HG03108 (cell line): Measurements from ENCODE around the gene CTIF.

Experiments
- ATAC-seq: cut with Tn5 transposase; IDR thresholded peaks from one replicate; pipeline ENCODE4 v1.9.1; 2021; ENCODE audit warnings: moderate library complexity; ENCODE audit not compliant: unreplicated experiment

CTIF gene

GRCh38 chr18:48721312-48721711, 182.5 kb downstream of the CTIF start:
- no peak for ATAC-seq

GRCh38 chr18:48723016-48723415, 184.2 kb downstream of the CTIF start:
- ATAC-seq = no peak

- ATAC-seq = no peak
Measured at GRCh38 chr18:48723837-48724236, 185.0 kb downstream of the CTIF start.

DNA sequence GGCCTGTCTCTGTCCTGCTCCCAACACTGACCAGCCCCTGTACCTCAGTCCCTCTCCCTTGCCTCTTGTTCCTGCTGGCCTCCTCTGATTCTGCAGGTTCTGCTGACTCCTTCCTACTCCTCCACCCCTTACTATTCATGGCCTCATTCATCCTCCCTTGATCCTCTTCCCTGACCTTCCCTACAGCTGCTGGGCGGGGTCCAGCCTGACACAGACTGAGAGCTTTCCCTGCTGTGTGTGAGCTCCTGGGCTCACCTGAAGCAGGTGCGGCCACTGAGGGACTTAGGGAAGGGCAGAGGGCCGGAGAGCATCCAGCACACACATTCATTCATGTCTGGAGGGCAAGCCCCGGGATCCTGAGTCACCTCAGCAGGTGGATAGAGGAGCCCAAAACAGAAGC, 185.6 kb downstream of the CTIF start:
- ATAC-seq = no peak

GRCh38 chr18:48724939-48725338, 186.1 kb downstream of the CTIF start:
- no peak for ATAC-seq

GRCh38 chr18:48725562-48725961, 186.7 kb downstream of the CTIF start:
- ATAC-seq = no peak

DNA sequence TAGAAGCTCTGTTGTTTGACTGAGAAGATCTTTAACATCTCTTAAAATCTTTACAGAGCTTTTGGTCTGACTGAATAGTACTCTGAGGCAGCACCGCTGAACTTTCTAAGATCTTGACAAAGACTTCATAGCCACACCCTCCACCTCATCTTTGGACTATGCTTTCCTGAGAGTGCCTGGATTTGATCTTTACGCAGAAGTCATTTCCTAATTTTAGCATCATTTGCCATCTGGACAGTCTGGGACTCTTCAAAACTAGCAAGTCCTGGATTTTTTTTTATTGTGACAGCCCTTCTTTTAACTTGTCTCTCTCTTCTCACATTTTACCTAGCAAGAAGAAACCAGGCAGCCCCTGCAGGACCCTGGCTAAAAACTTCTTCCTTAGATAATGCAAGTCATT, 188.8 kb downstream of the CTIF start:
- ATAC-seq = no peak

DNA sequence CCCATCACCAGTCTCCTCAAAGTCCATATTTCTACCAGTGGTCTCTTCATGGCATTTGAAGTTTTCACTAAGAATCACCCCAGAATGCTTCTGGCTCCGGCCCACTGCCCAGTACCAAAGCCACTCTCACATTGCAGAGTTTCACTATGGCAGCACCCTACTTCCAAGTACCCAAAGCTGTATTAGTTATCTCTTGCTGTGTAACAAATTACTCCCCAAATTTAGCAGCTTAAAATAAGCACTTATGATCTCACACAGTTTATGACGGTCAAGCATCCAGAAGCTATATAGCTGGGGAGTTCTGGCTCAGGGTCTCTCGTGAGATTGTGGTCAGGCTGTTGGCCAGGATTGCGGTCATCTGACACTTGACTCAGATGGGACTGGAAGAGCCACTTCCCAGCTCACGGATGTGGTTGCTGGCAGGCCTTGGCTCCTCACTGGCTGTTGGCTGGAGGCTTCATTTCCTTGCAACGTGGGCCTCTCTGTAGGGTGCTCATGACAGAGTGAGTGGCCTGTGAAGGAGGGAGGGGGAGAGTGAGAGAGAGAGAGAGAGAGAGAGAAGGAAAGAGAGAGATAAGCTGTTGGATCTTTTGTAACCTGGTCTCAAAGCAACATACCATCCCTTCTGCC, 189.5 kb downstream of the CTIF start:
- ATAC-seq = no peak

DNA sequence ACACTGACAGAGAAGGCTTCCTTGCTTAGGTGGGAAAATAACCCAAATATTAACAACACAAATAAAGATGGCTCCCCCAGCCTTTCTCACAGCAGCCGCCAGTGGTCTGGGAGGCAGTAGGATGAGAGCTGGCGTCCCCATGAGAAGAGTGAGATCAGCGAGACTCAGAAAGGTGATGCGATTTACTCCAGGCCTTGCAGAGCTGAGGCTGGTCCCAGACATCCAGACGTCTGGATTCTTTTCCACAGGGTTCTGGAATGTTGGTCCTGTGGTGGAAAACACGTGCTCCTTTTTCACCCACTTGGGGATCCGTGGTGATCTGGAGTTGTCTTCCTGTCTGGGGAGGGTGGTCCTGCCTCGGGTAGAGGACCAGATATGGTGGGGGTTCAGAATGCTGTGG, 190.6 kb downstream of the CTIF start:
- no peak for ATAC-seq

- ATAC-seq = no peak
Measured at GRCh38 chr18:48730010-48730409, 191.2 kb downstream of the CTIF start.

DNA sequence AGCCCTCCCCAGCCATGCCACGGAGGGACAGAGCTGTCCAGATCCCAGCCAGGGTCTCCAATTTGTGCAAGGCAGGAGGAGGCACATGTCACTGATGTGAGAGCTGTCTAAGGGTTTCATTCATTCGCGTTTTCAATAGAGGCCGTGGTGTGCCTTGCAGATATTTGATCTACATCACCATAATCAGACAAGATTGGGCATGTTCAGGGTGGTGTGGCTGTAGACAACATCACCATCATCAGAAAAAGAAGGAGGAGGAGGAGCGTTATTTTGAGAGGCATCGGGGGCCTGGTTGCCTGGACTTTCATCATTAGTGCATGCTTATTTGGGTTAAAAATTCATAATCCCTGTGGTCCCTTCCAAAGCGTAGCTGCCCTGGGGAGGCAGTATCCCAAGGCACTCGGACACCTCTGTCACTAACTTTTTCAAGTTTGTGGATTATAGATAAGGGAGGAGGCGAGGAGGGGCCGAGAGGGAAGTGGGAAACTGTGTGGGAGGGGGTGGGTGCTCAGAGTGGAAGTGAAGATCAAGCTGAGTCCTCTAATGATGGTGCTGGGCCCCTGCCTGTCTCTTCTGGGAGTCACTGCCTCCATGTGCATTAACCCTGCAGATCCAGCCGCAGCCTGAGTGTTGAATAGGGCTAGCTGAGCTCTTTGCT, 194.1 kb downstream of the CTIF start:
- no peak for ATAC-seq

DNA sequence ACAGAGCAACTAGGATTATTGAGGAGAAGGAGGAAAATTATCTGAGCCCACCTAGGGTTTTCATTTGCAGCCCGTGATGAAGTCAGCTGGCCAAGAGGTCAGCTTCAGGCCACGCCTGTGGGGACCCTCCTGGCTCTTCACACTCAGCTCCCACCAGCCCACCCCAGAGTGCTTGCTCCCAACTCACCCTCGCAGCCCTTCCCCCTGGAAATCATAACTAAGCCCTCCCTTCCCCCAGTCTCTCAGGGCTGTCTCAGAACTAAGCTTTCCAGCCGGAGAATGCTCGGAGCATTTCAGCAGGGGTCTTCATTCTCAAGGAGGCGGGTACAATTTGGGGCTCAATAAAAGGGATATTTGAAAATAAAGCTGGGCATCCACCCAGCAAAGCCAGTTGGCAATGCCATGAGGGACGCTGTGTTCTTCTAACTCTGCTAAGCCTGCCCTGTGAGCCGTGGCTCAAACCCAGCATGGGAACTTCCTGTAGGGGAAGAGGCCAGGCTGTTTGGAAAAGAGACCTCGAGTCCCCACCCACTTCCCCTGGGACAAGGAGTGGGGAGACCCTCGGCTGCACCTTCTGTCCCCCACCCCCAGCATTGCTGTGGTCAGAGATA, 194.9 kb downstream of the CTIF start:
- no peak for ATAC-seq

GRCh38 chr18:48734460-48734859, 195.6 kb downstream of the CTIF start:
- ATAC-seq = no peak

DNA sequence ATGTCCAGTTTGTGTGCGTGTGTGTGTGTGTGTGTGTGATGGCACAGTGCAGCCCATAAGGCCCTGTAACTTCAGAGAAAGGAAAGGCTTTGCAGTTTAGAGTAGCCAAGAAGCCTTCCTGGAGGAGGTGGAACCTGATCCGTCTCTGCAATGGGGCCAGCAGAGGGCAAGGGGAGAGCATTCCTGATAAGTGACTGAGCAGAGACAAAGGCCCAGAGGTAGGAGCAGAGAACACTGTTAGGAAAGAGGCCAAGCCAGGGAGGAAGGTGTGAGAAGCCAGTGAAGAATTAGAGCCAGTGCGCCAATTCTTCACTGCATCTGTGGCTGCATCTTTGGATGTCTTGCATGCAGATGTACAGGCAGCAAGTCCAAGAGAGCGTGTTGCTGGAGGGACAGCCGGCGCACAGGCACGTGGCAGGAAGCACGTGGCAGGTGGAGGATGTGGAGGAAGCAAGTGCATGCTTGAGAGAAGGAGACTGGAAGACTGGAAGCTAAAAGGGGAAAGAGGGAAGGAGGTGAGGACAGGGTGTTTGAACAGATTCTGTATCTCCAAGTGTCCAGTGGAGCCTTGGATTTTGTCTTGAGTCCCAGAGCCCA, 196.3 kb downstream of the CTIF start:
- no peak for ATAC-seq

GRCh38 chr18:48735681-48736255, 196.9 kb downstream of the CTIF start:
- no peak for ATAC-seq

DNA sequence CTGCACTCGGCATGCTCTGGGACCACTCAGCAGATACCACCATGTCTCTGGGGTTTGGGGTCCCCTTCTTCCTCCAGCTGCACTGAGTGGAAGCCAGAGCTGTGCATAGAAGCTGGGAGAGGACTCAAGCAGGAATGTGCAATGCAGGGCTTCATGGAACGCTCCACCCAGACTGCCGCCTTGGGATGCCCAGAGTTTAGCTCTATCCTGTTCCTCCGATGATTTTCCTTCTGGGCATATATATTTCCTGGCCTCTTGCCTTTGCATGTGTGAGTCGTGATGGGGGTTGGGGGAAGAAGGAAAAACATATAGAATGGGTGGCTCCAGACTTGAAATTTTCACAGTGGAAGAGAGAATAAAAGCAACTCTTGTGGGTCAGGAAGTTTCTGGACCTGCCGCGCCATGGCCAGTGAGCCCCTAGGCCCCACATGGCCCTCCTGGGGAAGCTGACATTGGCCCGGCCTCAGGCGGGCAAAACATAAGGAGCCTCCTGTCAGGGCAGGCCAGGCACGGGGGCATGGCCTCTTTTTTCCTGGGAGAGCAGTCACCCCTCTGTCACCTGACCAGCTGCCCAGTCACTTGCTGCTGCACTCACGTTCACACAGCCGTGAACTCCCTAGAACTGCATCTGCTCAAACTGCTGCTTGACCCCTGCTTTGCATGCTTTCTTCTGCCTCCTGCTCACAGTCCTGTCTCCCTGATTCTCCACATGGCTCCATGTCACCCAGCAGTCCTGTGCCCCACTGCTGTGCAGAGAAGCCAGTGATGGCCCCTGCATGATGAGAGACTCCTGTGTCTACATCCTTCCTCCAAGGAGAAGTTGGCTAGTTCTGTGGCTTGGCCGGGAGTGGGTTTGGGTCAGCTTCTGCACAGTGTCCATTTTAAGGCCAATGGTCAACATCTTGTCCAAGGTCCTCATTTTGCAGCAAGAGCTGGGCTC, 197.8 kb downstream of the CTIF start:
- no peak for ATAC-seq

GRCh38 chr18:48739266-48740067, 200.6 kb downstream of the CTIF start:
- no peak for ATAC-seq

GRCh38 chr18:48740068-48740440, 201.2 kb downstream of the CTIF start:
- no peak for ATAC-seq

- ATAC-seq = no peak
Measured at GRCh38 chr18:48740851-48741485, 202.1 kb downstream of the CTIF start.
